ENCODE data around the gene RPUSD4.
"Not testable (repeated sequence)": the region's sequence is repeated elsewhere in the genome, so short reads cannot be mapped to it uniquely, and the experiment has no call there.

Gene RPUSD4, protein sequence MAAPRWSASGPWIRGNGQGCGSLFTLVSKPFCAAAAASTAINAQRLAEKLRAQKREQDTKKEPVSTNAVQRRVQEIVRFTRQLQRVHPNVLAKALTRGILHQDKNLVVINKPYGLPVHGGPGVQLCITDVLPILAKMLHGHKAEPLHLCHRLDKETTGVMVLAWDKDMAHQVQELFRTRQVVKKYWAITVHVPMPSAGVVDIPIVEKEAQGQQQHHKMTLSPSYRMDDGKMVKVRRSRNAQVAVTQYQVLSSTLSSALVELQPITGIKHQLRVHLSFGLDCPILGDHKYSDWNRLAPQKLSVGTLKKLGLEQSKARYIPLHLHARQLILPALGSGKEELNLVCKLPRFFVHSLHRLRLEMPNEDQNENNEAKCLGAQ

DNA sequence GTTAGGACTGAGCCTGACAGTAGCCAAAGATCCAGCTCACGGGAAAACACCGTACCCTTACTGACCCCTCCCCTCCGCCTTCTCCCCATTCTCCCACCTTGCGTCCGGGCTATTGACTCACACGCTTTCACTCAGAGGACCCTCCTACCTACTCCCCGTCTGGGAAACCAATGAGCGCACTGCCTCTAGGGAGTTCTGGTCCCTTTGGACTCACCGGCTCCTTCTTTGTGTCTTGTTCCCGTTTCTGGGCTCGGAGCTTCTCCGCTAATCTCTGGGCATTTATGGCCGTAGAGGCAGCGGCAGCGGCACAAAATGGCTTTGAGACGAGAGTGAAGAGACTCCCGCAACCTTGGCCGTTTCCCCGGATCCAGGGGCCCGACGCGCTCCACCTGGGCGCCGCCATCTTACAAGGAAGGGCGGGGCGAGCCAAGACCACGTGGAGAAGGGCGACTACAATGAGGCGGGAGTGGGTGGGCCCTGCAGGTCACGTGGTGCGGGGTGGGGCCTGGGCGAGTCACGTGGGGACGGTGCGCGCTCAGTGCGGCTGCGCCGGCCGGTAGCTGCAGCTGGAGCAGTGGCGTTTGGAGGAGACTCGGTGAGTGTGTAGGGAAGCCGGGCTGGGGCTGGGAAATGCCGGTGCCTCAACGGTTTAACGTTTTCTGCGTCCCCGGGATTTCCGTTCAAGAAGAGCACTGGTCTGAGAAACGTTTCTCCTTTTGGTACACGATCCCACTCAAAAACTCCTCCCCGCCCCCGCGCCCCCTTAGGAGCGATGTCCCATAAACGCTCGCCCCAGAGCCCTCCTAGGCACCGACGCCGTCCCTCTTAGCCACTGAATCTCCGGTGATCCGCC is at the start of gene RPUSD4, which contains the start of gene FAM118B:
Gene RPUSD4 (minus strand): TSS at position 415 of the 853 bp plus-strand sequence. CDS start 12 bp downstream, at position 403.
Gene FAM118B (plus strand): TSS at position 547 of the 853 bp plus-strand sequence. CDS start 23,220 bp downstream, outside the sequence.
- DNase-seq = peak; percentile 69 to 86

DNA sequence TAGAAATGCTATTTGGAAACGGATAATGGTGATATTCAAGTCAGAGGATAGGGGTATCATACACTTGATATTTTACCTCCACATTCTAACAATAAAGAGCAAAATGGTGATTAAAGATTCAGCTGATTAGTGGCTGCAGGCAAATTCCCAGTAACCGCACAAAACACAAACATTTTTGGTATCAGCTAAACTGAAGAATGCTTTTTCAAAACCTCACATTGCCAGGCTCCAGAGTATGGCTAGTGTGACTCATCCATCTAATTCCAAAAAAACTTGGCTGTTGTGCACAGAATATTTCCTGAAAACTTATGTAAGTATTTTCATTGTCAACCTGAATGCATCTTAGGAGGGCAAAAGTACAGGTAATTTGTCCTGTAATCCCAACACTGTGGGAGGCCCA is 46.3 kb upstream of the RPUSD4 start:
- no peak for DNase-seq

DNA sequence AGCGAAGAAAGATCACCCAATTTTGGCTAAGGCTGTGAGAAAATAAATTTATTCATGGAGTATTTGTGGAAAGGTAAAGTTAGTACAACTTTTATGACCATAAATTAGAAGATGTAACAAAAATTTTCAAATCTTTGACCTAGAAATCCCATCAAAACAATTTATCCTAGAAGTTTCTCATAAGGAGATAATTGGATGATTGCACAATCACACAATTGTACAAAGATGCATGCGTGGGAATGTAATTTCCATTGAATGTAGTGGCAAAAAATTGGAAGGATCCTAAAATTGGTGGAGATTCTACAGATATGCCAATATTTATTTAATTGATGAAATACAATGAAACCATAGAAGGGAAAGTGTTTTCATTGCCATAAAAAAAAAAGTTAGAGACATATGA is 45.7 kb upstream of the RPUSD4 start:
- DNase-seq = no peak

DNA sequence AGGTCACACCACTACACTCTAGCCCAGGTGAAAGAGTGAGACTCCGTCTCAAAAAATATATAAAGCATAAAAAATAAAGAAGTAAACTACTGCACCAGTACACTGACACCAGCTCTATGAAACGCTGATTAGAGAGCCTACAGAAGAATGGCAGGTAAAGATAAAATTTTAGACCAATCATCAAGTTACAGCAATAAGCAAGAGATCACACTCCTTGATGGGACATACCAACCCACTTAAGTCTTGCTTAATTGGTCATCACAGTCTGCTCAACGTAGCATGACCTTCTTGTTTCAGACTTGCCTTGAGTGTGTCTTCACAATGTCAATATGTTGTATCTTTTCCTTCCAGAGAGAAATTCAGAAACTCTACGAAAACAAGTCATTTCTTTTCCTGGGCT is 44.8 kb upstream of the RPUSD4 start:
- no peak for DNase-seq

DNA sequence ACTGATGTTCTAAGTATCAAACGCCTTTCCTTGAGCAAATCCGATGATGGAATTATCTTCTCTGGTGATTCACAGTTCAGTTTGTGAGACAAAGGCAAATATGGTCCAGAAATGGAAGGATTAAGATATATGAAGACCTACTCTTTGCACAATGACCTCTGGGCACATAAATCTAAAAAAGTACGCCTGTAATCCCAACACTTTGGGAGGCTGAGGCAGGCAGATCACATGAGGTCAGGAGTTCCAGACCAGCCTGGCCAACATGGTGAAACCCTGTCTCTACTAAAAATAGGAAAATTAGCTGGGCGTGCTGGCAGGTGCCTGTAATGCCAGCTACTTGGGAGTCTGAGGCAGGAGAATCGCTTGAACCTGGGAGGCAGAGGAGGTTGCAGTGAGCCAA is 44.1 kb upstream of the RPUSD4 start:
- DNase-seq = not testable (repeated sequence)

DNA sequence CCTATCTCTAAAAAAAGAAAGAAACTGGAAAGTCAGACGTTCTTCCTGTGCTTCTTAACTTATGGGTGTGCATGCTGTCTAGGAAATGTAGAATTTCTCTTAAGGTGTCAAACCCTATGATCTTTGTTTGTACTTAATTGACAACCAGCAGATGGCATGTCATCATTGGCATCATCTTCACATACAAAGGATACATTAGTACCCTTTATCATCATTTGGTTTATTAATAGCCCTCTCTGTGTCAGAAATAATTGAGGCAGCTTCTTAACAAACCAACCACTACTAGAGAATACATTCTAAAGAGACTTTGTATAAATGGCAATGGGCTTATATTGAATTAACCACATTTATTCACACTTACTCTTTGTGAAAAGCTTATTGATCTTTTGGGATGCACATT is 43.4 kb upstream of the RPUSD4 start:
- DNase-seq = no peak

DNA sequence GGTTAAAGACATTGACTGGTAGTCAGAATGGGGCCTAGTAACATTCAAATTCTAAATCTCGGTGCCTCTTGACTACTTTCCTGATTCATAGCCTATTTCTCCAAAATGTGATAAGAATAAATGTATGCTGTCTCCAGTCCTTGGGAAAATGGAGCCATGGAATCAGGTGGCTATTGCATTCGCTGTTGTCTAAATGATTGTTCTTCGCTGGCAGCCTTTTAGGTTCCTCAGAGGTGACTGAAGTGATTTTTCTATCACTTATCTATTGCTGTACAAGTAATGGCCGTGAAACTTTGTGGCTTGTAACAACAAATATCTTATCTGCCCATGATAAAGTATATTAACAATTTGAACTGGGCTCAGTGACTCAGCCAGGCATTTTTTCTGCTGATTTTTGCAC is 41.8 kb upstream of the RPUSD4 start:
- DNase-seq = no peak

DNA sequence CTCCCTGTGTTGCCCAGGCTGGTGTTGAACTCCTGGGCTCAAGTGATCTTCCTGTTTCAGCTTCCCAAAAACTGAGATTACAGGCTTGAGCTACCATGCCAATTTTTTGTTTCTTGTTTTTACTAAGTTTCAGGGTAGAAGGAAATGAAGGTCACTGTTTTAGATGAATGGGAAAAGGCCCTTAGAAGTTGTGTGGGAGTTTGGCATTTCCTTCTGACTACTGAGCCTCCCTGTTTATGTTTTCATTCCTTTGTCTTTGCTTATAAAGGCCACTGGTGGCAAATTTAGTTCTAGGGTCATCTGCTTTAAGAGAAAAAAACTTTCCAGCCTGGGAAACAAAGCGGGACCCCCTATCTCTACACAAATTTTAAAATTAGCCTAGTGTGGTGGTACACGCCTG is 35.2 kb upstream of the RPUSD4 start:
- DNase-seq = no peak

DNA sequence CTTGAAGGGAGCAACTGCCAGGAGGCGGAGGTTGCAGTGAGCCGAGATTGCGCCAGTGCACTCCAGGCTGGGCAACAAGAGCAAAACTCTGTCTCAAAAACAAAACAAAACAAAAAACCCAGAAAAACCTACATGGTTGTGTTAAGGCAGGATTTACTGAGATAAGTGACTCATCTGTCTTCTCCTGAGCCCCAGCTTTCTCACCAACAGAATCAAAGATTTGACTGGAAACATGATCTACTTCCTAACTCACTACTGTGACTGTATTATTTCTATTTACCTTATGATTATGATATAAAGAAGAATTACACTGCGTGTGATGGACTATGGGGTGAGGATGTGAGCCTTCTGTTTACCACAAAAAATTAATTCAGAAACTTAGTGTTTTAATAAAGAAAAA is 21.9 kb upstream of the RPUSD4 start:
- no peak for DNase-seq

DNA sequence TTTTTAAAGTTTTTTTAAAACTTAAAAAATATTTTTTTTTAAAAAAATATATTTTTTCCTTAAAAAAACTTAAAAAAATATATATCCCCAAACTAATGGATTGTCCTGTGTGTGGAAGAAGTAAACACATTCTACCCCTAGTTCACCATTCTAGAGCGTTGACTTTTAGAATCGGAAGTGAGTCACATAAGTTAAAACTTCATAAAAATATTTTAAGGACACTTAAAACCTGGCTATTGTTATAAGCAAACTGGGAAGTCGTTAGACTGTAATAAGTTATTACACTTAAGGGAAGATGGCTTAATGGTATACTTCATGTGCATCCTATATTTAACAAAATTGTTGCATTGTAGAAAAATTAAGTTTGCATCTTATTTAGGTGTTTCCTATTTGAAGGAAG is 21.2 kb upstream of the RPUSD4 start:
- DNase-seq = no peak

DNA sequence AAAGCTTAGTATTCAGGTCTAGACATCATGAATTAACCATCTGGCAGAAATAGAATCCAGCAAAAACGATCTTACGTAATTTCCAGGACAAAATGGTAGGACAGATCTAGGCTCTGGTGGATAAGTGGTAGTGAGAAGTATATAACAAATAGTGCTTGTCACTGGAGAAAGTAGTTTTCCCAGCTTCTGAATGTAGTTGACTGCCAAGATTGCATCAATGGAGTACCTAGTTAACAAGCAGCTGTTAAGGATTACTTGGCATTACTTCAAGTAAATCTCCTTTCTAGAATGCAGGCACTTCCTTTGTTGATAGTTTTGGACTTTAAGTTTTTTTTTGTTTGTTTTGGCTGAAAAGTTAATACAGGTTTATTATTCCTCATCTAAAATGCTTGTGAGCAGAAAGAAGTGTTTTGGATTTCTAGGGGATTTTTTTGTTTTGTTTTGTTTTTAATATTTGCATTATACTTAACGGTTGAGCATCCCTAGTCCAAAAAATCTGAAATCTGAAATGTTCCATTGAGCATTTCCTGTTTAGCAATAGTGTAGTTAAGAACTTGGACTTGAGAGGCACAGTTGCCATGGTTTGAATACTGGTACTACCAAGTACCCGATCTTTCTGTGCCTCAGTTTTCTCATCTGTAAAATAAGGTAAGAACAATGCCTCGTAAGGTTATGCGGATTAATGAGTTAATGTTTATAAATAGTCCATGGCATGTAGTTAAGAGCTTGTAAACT is 20.4 kb upstream of the RPUSD4 start:
- DNase-seq = no peak

DNA sequence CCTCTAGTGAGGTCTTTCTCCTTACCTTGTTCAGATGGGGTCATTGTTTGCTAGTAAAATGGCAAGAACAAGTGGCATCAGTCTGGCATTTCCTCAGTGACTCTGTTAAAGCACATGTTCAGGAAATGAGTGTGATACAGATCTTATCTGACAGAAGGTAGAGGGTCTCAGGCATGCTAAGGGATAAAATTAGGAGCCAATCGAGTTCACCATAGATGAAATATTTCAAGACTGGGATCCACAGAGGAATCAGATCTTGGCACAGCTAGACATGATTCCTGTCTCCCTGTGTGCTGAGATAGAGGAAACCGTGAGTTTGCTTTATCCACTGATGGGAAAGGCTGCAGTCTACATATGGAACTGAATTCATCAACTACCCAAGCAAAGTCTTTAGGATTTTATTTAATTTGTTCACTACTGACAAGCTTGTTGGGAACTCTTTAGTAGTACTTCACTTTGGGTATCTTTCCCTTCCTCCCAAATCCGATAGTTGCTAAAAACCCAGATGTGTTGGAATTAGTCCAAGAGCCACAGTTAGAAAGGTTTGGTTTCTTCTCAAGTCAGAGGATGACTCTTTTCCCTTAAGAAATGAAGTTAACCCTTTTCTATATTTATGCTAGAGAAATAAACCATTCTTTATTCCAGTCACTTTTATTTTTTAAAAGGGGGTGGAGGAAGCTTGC is 18.5 kb upstream of the RPUSD4 start:
- DNase-seq = no peak

DNA sequence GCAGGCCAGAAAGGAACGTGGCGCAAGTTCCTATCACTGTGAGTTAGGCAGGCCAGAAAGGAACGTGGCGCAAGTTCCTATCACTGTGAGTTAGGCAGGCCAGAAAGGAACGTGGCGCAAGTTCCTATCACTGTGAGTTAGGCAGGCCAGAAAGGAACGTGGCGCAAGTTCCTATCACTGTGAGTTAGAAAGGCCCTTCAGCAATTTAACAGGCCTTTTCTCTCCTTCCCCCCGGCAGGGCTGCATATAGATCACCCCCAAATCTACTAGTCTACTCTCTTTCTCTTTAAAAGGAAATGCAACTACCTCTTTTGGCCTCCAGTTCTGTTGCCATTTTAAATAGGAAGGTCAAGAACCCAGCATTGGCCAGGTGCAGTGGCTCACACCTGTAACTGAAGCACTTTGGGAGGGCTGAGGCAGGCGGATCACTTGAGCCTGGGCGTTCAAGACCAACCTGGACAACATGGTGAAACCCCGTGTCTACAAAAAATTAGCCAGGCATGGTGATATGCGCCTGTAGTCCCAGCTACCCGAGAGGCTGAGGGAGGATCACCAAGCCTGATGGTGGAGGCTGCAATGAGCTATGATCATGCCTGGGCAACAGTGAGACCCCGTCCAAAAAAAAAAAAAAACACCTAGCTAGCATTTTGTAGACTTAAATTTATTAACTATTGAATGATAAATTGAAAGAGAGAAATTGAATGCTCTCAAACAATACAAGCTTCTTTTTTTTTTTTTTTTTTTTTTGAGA is 15.1 kb upstream of the RPUSD4 start:
- no peak for DNase-seq

DNA sequence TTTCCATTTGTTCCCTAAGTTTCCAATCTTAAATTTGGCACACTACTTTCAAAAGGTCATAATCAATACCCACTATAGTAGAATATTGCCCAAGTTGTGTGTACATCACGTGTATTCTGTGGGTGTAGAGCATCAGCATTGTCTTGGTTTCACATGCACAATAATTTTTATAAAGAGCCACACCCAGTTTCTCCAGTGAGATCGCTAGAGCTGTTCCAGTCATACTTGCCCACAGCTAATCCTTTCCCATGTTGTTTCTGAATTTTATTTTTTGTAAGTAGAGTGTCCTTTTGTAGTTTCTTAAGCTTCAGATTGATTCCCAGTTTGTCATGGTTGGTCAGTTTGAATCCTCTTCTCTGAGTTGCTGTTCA is 13.8 kb upstream of the RPUSD4 start:
- DNase-seq = no peak

DNA sequence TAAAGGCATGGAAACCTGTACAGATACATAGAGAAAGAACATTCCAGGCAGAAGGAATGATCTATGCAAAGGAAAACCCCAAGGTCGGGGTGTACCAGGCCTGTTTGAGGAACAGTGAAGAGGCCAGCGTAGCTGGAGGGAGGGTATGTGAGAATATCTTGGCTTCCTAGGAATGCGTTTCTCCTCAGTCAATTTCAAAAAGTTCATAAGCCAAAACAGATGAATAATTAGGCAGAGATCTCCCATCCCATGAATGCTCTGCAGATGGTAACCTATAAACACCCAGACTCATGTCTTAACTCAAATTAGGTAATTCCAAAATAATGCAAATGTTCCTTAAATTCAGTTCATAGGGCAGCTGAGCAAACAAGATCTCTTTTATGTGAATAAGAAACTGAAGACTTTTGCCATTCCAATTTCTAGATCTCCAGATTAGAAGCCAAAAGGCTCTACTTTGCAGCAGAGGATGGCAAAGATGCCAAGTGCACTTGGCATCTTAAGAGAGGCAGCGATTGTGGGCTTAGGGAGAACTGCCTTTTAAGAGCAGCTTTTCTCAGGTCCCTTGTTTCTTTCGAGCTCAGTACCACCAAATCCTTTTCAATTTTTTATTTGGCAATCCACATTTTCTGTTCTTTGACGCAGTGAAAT is 13.3 kb upstream of the RPUSD4 start:
- no peak for DNase-seq

DNA sequence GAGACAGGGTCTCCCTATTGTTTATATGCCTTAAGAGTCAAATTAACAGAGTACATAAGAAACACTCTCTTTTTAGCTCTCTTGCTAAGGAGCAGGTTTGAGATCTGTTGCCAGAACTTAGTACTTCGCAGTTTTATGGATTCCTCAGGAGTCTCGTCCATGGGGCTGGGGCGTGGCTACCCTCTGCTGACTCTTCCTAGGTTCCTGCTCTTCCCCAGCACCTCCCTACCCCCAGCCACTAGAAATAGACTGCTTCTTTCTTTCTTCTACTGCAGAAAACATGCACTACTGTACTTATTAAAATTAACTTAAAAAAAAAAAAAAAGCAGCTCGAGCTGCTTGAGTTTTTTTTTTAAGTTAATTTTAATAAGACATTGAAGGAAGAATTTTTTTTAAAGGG is 8.1 kb upstream of the RPUSD4 start:
- no peak for DNase-seq

DNA sequence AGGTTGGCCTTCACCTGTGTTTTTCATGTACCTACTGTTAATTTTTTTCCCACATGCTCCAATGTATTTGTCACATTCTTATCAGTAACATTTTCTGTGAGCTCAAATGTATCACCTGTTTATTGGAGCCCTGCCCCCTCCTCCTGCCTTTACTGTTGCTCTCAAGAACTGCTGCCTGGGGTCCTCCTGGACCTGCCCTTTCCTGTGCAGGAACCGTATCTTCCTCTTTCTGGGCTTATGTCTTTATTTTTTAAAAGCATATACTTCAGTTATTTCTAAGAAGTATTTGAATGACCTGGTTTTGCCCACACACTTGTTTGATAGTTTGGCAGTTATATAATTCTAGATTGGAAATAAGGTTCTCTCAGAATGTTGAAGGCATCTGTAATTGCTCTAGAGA is 6.0 kb upstream of the RPUSD4 start:
- DNase-seq = no peak

DNA sequence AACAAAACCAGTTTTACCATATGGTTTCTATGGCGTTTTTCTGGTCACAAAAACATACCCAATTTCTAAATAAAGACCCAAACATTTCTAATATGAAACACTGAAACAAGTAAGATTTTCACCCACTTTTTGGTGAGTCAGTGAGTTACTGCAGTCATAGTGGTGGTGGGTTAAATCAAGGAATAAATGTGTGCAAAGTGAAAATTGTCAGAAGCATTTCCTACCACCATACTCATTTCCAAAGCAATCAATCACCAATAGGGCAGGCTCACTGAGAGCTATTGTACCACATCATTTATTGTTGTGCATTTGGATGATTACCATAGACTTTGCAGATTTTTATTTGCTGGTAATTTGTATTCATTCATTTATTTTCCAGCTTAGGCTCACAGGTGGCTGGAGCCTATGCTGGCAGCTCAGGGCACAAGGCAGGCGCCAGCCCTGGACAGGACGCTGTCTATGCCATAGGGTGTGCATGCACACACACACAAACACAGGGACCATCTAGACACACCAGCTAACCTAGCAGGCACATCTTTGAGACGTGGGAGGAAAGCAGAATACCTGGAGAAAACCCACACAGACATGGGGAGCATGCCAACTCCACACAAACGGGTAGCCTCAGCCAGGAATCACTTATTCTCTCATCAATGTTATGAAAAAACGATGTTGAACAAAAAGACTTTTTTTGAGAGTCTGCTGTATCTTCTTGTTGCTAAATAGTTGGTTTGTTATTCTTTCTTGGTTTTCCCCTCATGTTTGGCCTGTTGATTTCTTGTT is 5.3 kb upstream of the RPUSD4 start:
- no peak for DNase-seq

DNA sequence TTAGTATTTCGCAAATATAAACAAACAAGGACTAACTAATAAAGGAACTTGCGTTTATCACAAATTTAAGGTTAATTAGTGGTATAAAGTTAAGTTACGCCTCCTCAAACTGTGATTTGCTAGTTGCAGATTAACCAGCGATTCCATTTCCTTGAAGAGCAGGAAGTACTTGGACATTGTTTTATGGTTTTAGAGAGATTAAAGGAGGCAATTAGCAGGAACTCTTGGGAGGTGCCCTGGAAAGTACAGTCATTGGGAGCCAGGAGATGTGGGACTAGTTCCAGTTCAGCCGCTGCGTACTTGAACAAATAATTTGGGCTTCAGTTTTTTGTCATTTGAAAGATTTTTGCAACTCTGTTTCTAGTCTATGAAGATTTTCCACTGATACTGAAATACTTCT is 3.4 kb upstream of the RPUSD4 start:
- DNase-seq = no peak

DNA sequence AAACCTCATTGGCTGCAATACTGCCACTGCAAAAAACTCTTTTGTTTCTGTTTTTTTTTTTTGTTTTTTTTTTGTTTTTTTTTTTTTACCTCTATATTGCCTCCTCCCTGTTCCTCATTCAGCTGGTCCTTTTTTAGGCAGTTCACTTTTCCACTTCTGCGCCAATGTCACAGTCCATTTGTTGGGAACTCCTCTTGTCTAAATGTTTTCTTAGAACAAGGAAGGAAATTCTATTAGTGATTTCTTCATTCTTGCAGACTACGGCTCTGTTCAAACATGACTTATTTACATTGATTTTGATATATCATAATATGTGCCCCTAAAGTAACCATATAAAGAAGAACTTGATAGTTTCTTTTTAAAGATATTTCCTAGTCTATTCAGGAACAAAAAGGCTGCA is 3.0 kb upstream of the RPUSD4 start:
- DNase-seq = no peak
